HG03432 (cell line): Measurements from ENCODE around the gene ATF7IP2.
"Not testable (repeated sequence)": the region's sequence is repeated elsewhere in the genome, so short reads cannot be mapped to it uniquely, and the experiment has no call there.

Experiments
- ATAC-seq: cut with Tn5 transposase; IDR thresholded peaks from one replicate; pipeline ENCODE4 v1.9.1; 2021; ENCODE audit warnings: mild to moderate bottlenecking, moderate library complexity; ENCODE audit not compliant: unreplicated experiment

Gene ATF7IP2

GRCh38 chr16:10447289-10447688 lies 61.4 kb downstream of the ATF7IP2 start:
- no peak for ATAC-seq

GRCh38 chr16:10452208-10453158 lies 66.6 kb downstream of the ATF7IP2 start:
- not testable (repeated sequence) for ATAC-seq

GRCh38 chr16:10453159-10453510 lies 67.3 kb downstream of the ATF7IP2 start:
- no peak for ATAC-seq

- no peak for ATAC-seq
Measured at GRCh38 chr16:10465821-10466220, 80.0 kb downstream of the ATF7IP2 start.

GRCh38 chr16:10466313-10466712 lies 80.5 kb downstream of the ATF7IP2 start:
- no peak for ATAC-seq

- no peak for ATAC-seq
Measured at GRCh38 chr16:10466861-10467260, 81.0 kb downstream of the ATF7IP2 start.

GRCh38 chr16:10476636-10477035 lies 90.8 kb downstream of the ATF7IP2 start:
- ATAC-seq, result not testable (repeated sequence)

- no peak for ATAC-seq
Measured at GRCh38 chr16:10480151-10480550, 94.3 kb downstream of the ATF7IP2 start.

- ATAC-seq, result no peak
Measured at GRCh38 chr16:10485159-10485558, 99.3 kb downstream of the ATF7IP2 start.

GRCh38 chr16:10485698-10486382 lies 100.0 kb downstream of the ATF7IP2 start:
- ATAC-seq, result no peak

- no peak for ATAC-seq
Measured at GRCh38 chr16:10490141-10490540, 104.3 kb downstream of the ATF7IP2 start.

- no peak for ATAC-seq
Measured at GRCh38 chr16:10493276-10493675, 107.4 kb downstream of the ATF7IP2 start.

GRCh38 chr16:10494343-10495030 lies 108.6 kb downstream of the ATF7IP2 start:
- ATAC-seq, result no peak

- no peak for ATAC-seq
Measured at GRCh38 chr16:10495031-10495345, 109.1 kb downstream of the ATF7IP2 start.

GRCh38 chr16:10497132-10498101 lies 111.6 kb downstream of the ATF7IP2 start:
- ATAC-seq, result no peak

GRCh38 chr16:10500582-10500981 lies 114.7 kb downstream of the ATF7IP2 start:
- ATAC-seq, result no peak

- ATAC-seq, result no peak
Measured at GRCh38 chr16:10501016-10501607, 115.3 kb downstream of the ATF7IP2 start.

- ATAC-seq, result no peak
Measured at GRCh38 chr16:10502776-10503175, 116.9 kb downstream of the ATF7IP2 start.

- ATAC-seq, result no peak
Measured at GRCh38 chr16:10504404-10504885, 118.6 kb downstream of the ATF7IP2 start.

- not testable (repeated sequence) for ATAC-seq
Measured at GRCh38 chr16:10505286-10505685, 119.4 kb downstream of the ATF7IP2 start.
